H1 (cell line): ENCODE data around the gene SLC2A4RG. TPM values are rescaled to one million over a fixed set of nuclear protein-coding genes. Genes with fewer than 3 reads are reported as not detected.

Experiments
- CTCF ChIA-PET: fragments of 300-600 bp; sonication (Branson Sonifier 250); formaldehyde crosslinking; loops from one replicate; lab custom pipeline; 2021; ENCODE audit not compliant: partially characterized antibody; lab: Charles Lee
- POLR2A ChIA-PET: fragments of 300-600 bp; sonication (Branson Sonifier 250); formaldehyde crosslinking; loops from one replicate; lab custom pipeline; 2021; ENCODE audit warnings: inconsistent platforms; ENCODE audit not compliant: partially characterized antibody; lab: Charles Lee
- DNase-seq, 2 experiments: peaks; one replicate each; pipeline versions ENCODE4 v3.0.0 to v3.0.0-alpha.2; 2010 to 2022; ENCODE audit warnings: low spot score in 2 of 2, low read depth in 1 of 2, mixed read lengths in 1 of 2
- FAIRE-seq: peaks from 2 replicates; lab custom pipeline; 2011; peaks lifted over from hg19 to GRCh38; lab: Jason Lieb, UNC
- H2AFZ ChIP-seq: 2 replicates; pipeline ENCODE4 v1.8.1; 2012; ENCODE audit warnings: low read length, inconsistent platforms
- H2AK5ac ChIP-seq: 2 replicates; pipeline ENCODE4 v1.6.1; 2013; ENCODE audit warnings: low read depth, low read length
- H2BK120ac ChIP-seq: replicated peaks from 2 replicates; pipeline ENCODE3; 2013; ENCODE audit warnings: low read depth, low read length, inconsistent platforms
- H2BK12ac ChIP-seq: 2 replicates; pipeline ENCODE4 v1.6.1; 2013; ENCODE audit warnings: low read depth, low read length
- H2BK15ac ChIP-seq: 2 replicates; pipeline ENCODE4 v1.6.1; 2013; ENCODE audit warnings: low read length
- H2BK20ac ChIP-seq: 2 replicates; pipeline ENCODE4 v1.6.1; 2013; ENCODE audit warnings: low read length
- H2BK5ac ChIP-seq: 2 replicates; pipeline ENCODE4 v1.6.1; 2013; ENCODE audit warnings: low read depth, low read length
- H3K14ac ChIP-seq: 2 replicates; pipeline ENCODE4 v1.6.1; 2013; ENCODE audit warnings: inconsistent platforms; ENCODE audit not compliant: insufficient read length
- H3K18ac ChIP-seq: 2 replicates; pipeline ENCODE4 v1.6.1; 2013; ENCODE audit warnings: low read length; ENCODE audit errors: extremely low read depth
- H3K23ac ChIP-seq: 2 replicates; pipeline ENCODE4 v1.6.1; 2013; ENCODE audit warnings: inconsistent platforms; ENCODE audit not compliant: insufficient read length
- H3K23me2 ChIP-seq: 2 replicates; pipeline ENCODE4 v1.6.1; 2013; ENCODE audit warnings: low read depth, low read length
- H3K27ac ChIP-seq: 2 replicates; pipeline ENCODE4 v1.6.1; 2011; ENCODE audit warnings: low read depth, low read length, inconsistent platforms
- H3K27me3 ChIP-seq, 4 experiments: replicated peaks in 1 of 4; 1 replicate in 1 of 4; 2 replicates in 3 of 4; pipeline versions ENCODE4 v1.6.1 to v1.8.1; 2011 to 2013; ENCODE audit warnings: low read length in 3 of 4, mild to moderate bottlenecking in 3 of 4, inconsistent platforms in 2 of 4, mixed read lengths in 2 of 4, moderate library complexity in 1 of 4; ENCODE audit not compliant: control insufficient read depth in 3 of 4, insufficient read depth in 3 of 4; ENCODE audit errors: extremely low read depth in 1 of 4
- H3K36me3 ChIP-seq, 4 experiments: 2 replicates each; pipeline versions ENCODE4 v1.6.1 to v1.8.1; 2011 to 2013; ENCODE audit warnings: mild to moderate bottlenecking in 4 of 4, low read length in 3 of 4, moderate library complexity in 2 of 4, control low read depth in 1 of 4, inconsistent platforms in 1 of 4; ENCODE audit not compliant: insufficient read depth in 4 of 4, control insufficient read depth in 2 of 4
- H3K4ac ChIP-seq: replicated peaks from 2 replicates; pipeline ENCODE3; 2013; ENCODE audit warnings: low read length, low read depth, mixed read lengths, inconsistent platforms; ENCODE audit not compliant: insufficient read length
- H3K4me1 ChIP-seq, 4 experiments: replicated peaks in 1 of 4; 1 replicate in 1 of 4; 2 replicates in 3 of 4; pipeline versions ENCODE4 v1.6.1 to v1.8.1; 2011 to 2013; ENCODE audit warnings: low read length in 3 of 4, inconsistent platforms in 2 of 4, mixed read lengths in 1 of 4; ENCODE audit not compliant: insufficient read depth in 4 of 4, control insufficient read depth in 3 of 4
- H3K4me2 ChIP-seq, 2 experiments: 2 replicates each; pipeline versions ENCODE4 v1.6.1 to v1.8.1; 2011 to 2013; ENCODE audit warnings: low read depth in 2 of 2, low read length in 2 of 2, control low read depth in 1 of 2, inconsistent platforms in 1 of 2, mild to moderate bottlenecking in 1 of 2; ENCODE audit not compliant: insufficient read depth in 1 of 2
- H3K4me3 ChIP-seq, 4 experiments: fragments of 200-600, 300-600 bp in 1 of 4; sonication (generic), shearing (Covaris generic), sonication (Bioruptor Twin) in 1 of 4; 2 replicates each; pipeline versions ENCODE4 v1.5.1 to v1.8.1; 2011 to 2016; ENCODE audit warnings: low read length in 4 of 4, low read depth in 3 of 4, control low read depth in 2 of 4, inconsistent platforms in 2 of 4, mild to moderate bottlenecking in 2 of 4, mixed read lengths in 1 of 4, moderate library complexity in 1 of 4; ENCODE audit not compliant: insufficient read depth in 2 of 4; ENCODE audit errors: extremely low read depth in 1 of 4
- H3K56ac ChIP-seq: replicated peaks from 2 replicates; pipeline ENCODE3; 2013; ENCODE audit warnings: low read depth, mild to moderate bottlenecking, mixed read lengths, low read length, inconsistent platforms; ENCODE audit not compliant: insufficient read length
- H3K79me1 ChIP-seq: 2 replicates; pipeline ENCODE4 v1.6.1; 2013; ENCODE audit warnings: low read depth, low read length, control low read depth
- H3K79me2 ChIP-seq, 2 experiments: 2 replicates each; pipeline versions ENCODE4 v1.6.1 to v1.8.1; 2012 to 2013; ENCODE audit warnings: low read length in 2 of 2, mild to moderate bottlenecking in 2 of 2, inconsistent platforms in 1 of 2; ENCODE audit not compliant: insufficient read depth in 2 of 2, control insufficient read depth in 1 of 2
- H3K9ac ChIP-seq, 4 experiments: replicated peaks in 1 of 4; 1 replicate in 1 of 4; 2 replicates in 3 of 4; pipeline versions ENCODE4 v1.6.1 to v1.8.1; 2011 to 2013; ENCODE audit warnings: low read depth in 3 of 4, low read length in 3 of 4, control low read depth in 2 of 4, mild to moderate bottlenecking in 2 of 4, moderate library complexity in 2 of 4, inconsistent platforms in 1 of 4; ENCODE audit errors: extremely low read depth in 1 of 4
- H3K9me3 ChIP-seq, 2 experiments: 2 replicates each; pipeline versions ENCODE4 v1.6.1 to v1.8.1; 2012 to 2013; ENCODE audit warnings: mild to moderate bottlenecking in 2 of 2, moderate library complexity in 2 of 2, control low read depth in 1 of 2, inconsistent platforms in 1 of 2, low read depth in 1 of 2, low read length in 1 of 2, mixed read lengths in 1 of 2; ENCODE audit not compliant: insufficient read depth in 2 of 2
- H4K20me1 ChIP-seq, 2 experiments: replicated peaks in 1 of 2; 2 replicates each; pipeline versions ENCODE3 to v1.8.1; 2011 to 2013; ENCODE audit warnings: inconsistent platforms in 2 of 2, low read length in 2 of 2, mild to moderate bottlenecking in 1 of 2; ENCODE audit not compliant: insufficient read depth in 2 of 2, control insufficient read depth in 1 of 2
- H4K5ac ChIP-seq: 2 replicates; pipeline ENCODE4 v1.6.1; 2013; ENCODE audit warnings: low read length, low read depth, mixed read lengths, inconsistent platforms; ENCODE audit not compliant: insufficient read length
- H4K8ac ChIP-seq: 2 replicates; pipeline ENCODE4 v1.8.0; 2013; ENCODE audit warnings: mild to moderate bottlenecking, moderate library complexity, low read length, inconsistent platforms; ENCODE audit not compliant: insufficient read depth; ENCODE audit errors: extremely low read depth
- H4K91ac ChIP-seq: replicated peaks from 2 replicates; pipeline ENCODE3; 2013; ENCODE audit warnings: low read length, mixed read lengths, inconsistent platforms; ENCODE audit not compliant: insufficient read length
- CREB1 ChIP-seq: IDR thresholded peaks from 2 replicates; pipeline ENCODE4 v1.6.1; 2012; ENCODE audit warnings: inconsistent platforms
- HDAC6 ChIP-seq: IDR thresholded peaks from one replicate; pipeline ENCODE4 v1.7.1; 2012; ENCODE audit warnings: low read depth, mild to moderate bottlenecking, inconsistent platforms, low read length, moderate library complexity
- JUN ChIP-seq: IDR thresholded peaks from 2 replicates; pipeline ENCODE4 v1.6.1; 2011; ENCODE audit warnings: low read depth, mild to moderate bottlenecking, improper control_type of control experiment, low read length
- NRF1 ChIP-seq: IDR thresholded peaks from 2 replicates; pipeline ENCODE4 v1.6.1; 2011; ENCODE audit warnings: mild to moderate bottlenecking, low read depth, low read length, improper control_type of control experiment
- RBBP5 ChIP-seq: IDR thresholded peaks from 2 replicates; pipeline ENCODE4 v1.7.1; 2012; ENCODE audit warnings: low read depth, mild to moderate bottlenecking, inconsistent platforms, low read length, moderate library complexity, borderline replicate concordance
- RFX5 ChIP-seq: IDR thresholded peaks from 2 replicates; pipeline ENCODE4 v1.6.1; 2011; ENCODE audit warnings: low read depth, low read length, improper control_type of control experiment, borderline replicate concordance
- ZNF274 ChIP-seq: IDR thresholded peaks from 2 replicates; pipeline ENCODE4 v1.7.0; 2012; ENCODE audit warnings: low read length, borderline replicate concordance; ENCODE audit errors: extremely low read depth
- WGBS, 2 experiments: shearing (Covaris generic) in 1 of 2; methylation state at CpG; one replicate each; pipeline versions ENCODE4 v1.1.6 to v1.1.7; 2013 to 2015; ENCODE audit warnings: low lambda C conversion rate in 2 of 2, mixed read lengths in 2 of 2, inconsistent platforms in 1 of 2, low coverage in 1 of 2, missing lambda C conversion rate in 1 of 2; ENCODE audit not compliant: insufficient replicate concordance in 2 of 2, insufficient coverage in 1 of 2, insufficient read length in 1 of 2; ENCODE audit errors: extremely low coverage in 1 of 2, missing lambda C conversion rate in 1 of 2; 5-methylcytosine and 5-hydroxymethylcytosine counted together
- polyA plus RNA-seq, 7 experiments: library from polyadenylated mRNA; depleted of rRNA in 3 of 7; stranded (reverse) in 5 of 7; unstranded in 2 of 7; fragments of >200 nt in 5 of 7; fragments of 200-250 nt in 2 of 7; gene quantifications; 1 replicate in 5 of 7; 2 replicates in 1 of 7; 4 replicates in 1 of 7; pipeline versions ENCODE4 v1.2.1 to v1.2.3, GENCODE V29; 2011 to 2013; ENCODE audit warnings: missing spikeins in 2 of 7, mixed read lengths in 2 of 7
- total RNA-seq: library from RNA; stranded (reverse); fragmentation: NEBNext Ultra II Directional; extraction: Animal tissue kit (Norgen Biotek cat#: 25700); gene quantifications from 2 replicates; pipeline ENCODE4 v1.2.1, GENCODE V29; 2021

SLC2A4RG gene
- total and polyA plus RNA-seq, 2 of the 8 experiments (the other 6 are each of a cell fraction or from before 2014, with no cell fraction given) = 15.9 to 29.1 TPM

DNA sequence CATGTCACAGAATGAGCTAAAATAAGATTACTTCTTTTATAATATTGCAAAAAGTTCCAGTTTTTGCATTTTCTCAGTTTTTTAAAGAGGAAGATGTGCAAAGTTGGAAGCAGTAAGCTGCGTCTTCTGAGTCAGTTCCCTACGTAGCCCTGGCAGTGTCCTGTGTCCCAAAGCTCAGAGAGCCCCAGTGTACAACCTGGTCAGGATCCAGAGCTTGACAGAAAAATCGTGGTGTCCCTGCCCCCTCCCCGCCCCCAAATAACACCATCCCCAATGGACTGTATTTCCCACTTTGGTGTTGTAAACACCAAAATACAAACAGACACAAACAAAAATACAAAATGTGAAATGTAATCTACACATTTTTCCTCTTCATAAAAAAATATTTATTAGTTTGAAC is 4.6 kb downstream of the SLC2A4RG start:
- Histone ChIP-seq H2BK15ac (no peak overlapping the region), H4K5ac (no peak overlapping the region), H3K4ac (no peak overlapping the region), H3K4me3 (no peak overlapping the region), H4K8ac (no peak overlapping the region), H3K79me1 (no peaks in the 10 kb centered on the region; the same call in 1 of the 2 replicates), H3K23ac (no peak overlapping the region), H2AK5ac (no peak overlapping the region), H2BK120ac (no peak overlapping the region), H3K9ac (no peak overlapping the region), H3K36me3 (peaks cover 0 to 12% (median 6%) of the 10 kb centered on the region in 4 experiments; a peak in 3 of 8 replicates), H3K79me2 (no peaks in the 10 kb centered on the region), H3K9me3 (no peaks in the 10 kb centered on the region), H2BK20ac (no peak overlapping the region), H3K56ac (no peak overlapping the region), H3K18ac (no peak overlapping the region), H4K91ac (no peak overlapping the region), H3K4me2 (no peak overlapping the region), H2AFZ (no peak overlapping the region), H3K4me1 (peaks cover 0 to 8% (median 7%) of the 10 kb centered on the region in 4 experiments; a peak in 5 of 7 replicates), H3K27me3 (no peaks in the 10 kb centered on the region), H4K20me1 (peaks cover 0 to 3% of the 10 kb centered on the region in 2 experiments), H2BK12ac (no peak overlapping the region), H3K14ac (no peak overlapping the region), H2BK5ac (no peak overlapping the region), H3K23me2 (peaks cover 8% of the 10 kb centered on the region; the same call in 1 of the 2 replicates), H3K27ac (no peak overlapping the region)
- TF ChIP-seq NRF1 = no peak
- no peak for TF ChIP-seq CREB1
- no peak for TF ChIP-seq ZNF274
- no peak for TF ChIP-seq HDAC6
- no peak for TF ChIP-seq JUN
- no peak for TF ChIP-seq RBBP5
- TF ChIP-seq RFX5 = no peak
- DNase-seq (no peak), FAIRE-seq (no peak)
- ChIA-PET POLR2A (interaction anchor here (0.8 kb wide), 1 partner anchor 196 kb away, joined by 3 read pairs; no protein-coding TSS in a partner anchor), CTCF (interaction anchor here (0.6 to 1.2 kb wide), 3 partner anchors 61 to 150 kb away, joined by 3 read pairs; no protein-coding TSS in a partner anchor)
- 83% methylated on average over 4 of the region's 4 CpGs; no CpG with 5 or more reads in 1 of the 2 experiments for WGBS, 2 experiments
